Middle frontal gyrus (tissue), 1 donor: Measurements from ENCODE around the gene KDM2A.

ENCODE experiments used
- DNase-seq: peaks from one replicate; pipeline ENCODE4 v3.0.0-alpha.2; 2015; ENCODE audit warnings: low spot score; ENCODE audit errors: extremely low spot score

Gene KDM2A

DNA sequence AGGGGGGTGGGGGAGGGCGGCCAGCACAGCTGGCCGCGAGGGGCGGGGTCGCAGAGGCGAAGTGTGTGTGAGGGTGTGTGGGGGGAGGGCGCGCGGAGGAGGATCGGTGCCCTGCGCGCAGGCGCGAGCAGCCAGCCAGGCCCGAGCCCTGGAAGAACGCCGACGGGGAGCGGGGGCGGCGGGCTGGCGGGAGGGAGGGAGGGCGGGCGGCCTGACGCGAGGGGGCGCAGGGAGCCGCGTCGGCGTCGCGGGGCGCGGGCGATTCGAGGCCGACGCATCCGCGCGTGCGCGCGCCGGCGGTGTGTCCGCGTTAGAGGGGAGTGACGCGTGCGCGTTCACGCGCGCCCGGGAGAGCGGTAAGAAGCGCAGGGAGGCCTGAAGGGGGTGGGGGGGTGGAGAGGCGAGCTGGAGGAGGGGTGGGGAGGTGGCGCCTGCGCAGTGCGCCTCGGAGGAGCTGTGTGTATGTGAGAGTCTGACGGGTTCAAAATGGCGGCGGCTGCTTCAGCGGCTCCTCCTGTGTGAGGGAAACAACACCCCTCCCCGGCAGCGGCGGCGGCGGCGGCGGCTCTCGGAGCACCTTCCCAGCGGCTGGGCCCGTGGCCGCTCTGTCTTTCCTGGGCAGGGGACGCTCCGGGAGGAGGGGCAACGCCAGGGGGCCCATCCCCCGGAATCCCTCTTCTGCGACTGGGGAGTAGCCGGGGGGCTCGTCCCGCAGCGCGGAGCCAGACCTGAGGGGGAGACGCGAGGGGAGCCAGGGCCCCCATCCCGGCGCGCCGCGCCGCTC is at the start of gene KDM2A:
KDM2A (plus strand) TSS at position 463 of the 784 bp plus-strand sequence. CDS start 2,054 bp downstream, outside the sequence.
- peak; percentile 95 for DNase-seq

DNA sequence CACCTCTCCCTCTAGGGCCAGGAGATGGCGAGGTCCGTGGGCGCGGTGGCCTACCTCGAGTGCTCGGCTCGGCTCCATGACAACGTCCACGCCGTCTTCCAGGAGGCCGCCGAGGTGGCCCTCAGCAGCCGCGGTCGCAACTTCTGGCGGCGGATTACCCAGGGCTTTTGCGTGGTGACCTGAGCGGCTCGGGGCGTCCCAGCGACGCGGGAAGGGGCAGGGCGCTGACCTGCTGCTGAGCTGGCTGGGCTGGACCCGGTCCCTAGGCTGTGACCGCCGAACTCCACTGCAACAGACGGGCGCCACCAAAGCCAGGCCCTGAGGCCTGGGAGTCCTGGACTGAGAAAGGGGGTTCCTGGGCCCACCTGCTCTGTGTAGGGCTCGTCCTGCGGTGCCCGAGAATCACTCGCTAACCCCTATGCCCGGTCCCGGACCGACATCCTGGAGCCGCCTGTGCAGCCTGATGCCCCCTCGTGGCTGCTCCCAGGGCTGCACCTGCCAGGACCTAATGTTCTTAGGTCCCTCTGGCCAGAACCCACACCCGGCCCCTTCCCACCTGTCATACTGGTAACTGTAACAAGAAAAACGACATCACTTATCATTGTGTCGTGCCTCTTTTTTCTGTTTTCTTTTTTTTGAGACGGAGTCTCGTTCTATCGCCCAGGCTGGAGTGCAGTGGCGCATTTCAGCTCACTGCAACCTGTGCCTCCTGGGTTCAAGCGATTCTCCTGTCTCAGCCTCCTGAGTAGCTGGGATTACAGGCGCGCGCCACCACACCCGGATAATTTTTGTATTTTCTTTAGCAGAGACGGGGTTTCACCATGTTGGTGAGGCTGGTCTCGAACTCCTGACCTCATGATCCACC is 47.4 kb upstream of the KDM2A start:
- DNase-seq: no peak

DNA sequence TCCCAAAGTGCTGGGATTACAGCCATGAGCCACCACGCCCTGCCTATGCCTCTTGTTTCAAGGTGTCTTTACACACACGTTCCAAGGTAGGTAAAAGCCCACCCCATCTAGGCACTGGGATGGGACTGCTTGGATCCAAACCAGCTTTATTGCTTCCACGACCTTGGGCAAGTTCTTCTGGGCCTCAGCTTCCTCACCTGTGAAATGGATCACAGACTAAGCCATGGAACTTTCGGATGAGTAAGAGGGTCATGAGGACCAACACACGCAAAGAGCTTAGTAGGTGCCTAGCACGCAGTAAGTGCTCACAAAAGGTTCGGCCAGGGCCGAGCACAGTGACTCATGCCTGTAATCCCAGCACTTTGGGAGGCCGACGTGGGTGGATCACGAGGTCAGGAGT is 46.8 kb upstream of the KDM2A start:
- no peak for DNase-seq

- no peak for DNase-seq
Measured at GRCh38 chr11:67073908-67074307, 45.2 kb upstream of the KDM2A start.

DNA sequence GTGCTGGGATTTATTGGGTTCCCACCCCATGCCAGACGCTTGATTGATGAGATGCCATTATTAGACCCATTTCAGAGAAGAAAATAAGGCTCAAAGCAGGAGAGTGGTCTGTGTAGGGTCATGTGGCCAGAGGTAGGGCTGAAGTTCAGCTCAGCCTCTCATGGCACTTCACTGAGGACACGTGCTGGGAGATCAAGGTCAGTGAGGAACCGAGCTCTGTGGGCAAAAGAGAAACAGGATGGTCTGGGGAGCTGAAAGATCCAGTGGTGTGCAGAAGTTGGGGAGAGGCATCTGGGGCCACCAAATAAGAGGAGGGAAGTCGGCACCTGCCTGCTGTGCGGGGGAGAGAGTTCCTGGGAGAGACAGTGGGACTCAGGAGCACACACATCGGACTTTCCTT is 42.9 kb upstream of the KDM2A start:
- no peak for DNase-seq

- no peak for DNase-seq
Measured at GRCh38 chr11:67079065-67079705, 39.9 kb upstream of the KDM2A start.

- no peak for DNase-seq
Measured at GRCh38 chr11:67082071-67082791, 36.8 kb upstream of the KDM2A start.

GRCh38 chr11:67083786-67084366 is 35.2 kb upstream of the KDM2A start:
- DNase-seq: no peak

DNA sequence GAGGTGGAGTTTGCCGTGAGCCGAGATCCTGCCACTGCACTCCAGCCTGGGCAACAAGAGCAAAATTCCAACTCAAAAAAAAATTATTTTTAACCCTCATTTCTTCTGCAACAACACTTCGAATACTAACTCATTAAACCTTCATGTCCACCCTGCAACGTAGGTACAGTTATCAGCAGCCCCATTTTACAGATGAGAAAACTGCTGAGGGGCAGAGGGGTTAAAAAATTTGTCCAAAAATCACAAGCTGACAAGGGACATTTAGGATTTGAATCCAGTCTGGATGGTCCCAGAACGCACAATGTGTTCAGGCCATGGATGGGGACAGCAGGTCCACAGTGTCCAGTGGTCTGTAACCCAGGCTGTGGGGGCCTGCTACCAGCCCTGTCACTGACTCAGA is 33.4 kb upstream of the KDM2A start:
- DNase-seq: no peak

DNA sequence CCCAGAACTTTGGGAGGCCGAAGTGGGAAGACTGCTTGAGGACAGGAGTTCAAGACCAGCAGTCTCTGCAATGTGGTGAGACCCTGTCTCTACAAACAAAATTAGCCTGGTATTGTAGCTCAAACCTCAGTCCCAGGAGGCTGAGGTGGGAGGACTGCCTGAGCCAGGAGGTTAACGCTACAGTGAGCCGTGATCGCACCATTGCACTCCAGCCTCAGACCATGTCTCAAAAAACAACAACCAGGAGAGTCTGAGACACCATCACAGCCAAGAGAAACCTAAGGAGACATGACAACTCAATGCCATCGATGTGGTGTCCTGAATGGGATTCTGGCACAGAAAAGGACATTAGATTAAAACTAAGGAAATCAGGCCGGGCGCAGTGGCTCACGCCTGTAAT is 28.3 kb upstream of the KDM2A start:
- DNase-seq: no peak

GRCh38 chr11:67095214-67095507 is 23.9 kb upstream of the KDM2A start:
- no peak for DNase-seq

- DNase-seq: no peak
Measured at GRCh38 chr11:67098799-67099429, 20.1 kb upstream of the KDM2A start.

DNA sequence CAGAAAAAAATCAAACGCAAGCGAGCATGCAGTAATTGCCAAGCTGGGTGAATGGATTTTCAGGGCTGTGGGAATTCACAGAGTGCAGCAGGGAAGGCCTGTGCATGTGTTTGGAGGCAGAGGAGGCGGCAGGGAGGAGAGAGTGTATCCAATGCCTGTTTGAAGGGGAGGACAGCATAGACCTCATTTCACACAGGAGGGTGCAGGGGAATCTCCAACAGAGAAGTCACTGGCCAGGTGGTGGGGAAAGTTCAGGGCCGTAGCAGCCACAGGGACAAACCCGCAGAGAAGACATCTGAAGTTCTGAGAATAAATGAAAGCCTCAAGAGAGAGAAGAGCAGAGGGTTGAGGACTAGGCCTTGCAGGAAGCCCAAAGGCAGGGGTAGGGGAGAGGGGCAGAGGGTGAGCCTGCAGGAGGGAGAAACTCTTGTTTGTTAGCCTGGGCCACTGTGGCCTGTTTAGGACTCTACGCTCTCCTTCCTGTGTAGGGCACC is 19.2 kb upstream of the KDM2A start:
- DNase-seq: no peak

DNA sequence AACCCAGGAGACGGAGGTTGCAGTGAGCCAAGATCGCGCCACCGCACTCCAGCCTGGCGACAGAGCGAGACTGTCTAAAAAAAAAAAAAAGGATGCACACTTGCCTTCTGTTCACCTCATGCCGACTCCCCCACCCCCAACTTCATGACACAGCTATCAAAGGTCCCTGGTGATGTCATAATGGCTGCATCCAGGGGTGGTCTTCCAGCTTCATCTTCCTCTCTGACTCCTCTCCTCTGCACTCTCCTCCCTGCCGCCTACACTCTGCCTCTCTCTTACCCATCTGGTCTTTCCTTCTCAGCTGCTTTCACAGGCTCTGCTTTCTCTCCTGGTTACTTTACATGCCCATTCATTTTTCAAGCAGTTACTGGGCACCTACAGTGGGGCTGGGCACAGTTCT is 16.4 kb upstream of the KDM2A start:
- no peak for DNase-seq

GRCh38 chr11:67105964-67106363 is 13.1 kb upstream of the KDM2A start:
- DNase-seq: no peak

GRCh38 chr11:67111261-67111660 is 7.8 kb upstream of the KDM2A start:
- DNase-seq: no peak

DNA sequence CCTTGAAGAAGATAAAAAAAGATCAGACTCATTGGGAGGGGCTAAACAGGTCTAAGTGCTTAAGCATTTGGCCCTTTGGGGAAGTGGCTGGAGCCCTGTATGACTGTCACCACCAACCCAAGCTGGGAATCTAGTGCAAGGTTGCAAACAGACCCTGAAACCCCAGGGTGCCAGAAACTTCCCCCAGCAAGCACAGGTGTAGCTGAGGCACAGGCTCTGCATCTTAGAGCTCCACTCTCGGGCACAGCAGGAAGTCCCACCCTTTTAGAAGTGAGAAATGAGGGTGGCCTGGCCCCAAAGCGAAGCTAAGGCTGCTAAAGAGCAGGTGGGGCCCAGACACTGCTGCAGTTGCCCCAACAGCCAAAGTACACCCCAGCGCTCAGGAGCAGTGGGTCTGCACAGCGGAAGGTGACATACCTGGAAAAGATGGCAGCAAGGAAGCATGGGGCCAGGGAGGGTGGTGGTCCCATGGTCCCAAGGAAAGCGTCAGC is 5.8 kb upstream of the KDM2A start:
- DNase-seq: no peak

GRCh38 chr11:67114275-67114896 is 4.7 kb upstream of the KDM2A start:
- DNase-seq: no peak

DNA sequence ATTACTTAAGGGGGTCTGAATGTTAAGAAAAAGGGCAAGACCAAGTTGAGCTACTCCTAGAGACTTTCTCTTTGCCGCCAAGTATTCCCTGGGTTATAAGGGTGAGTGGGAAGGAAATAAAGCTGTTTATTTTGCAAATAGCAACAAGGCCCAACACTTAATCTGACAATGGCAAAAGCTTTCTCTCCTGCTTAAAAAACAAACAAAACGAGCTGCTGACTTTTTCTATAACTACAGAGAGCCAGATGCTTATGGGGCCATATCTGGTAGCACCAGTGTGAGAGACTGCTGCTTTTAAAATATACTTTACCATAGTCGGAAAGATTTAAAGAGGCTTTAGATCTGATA is 2.3 kb upstream of the KDM2A start:
- DNase-seq: no peak

- no peak for DNase-seq
Measured at GRCh38 chr11:67117176-67117575, 1.9 kb upstream of the KDM2A start.
